HG03469 (cell line): ENCODE measurements around the gene HECW1.

Source experiments
- ATAC-seq: cut with Tn5 transposase; IDR thresholded peaks from one replicate; pipeline ENCODE4 v1.9.1; 2021; ENCODE audit warnings: mild to moderate bottlenecking, moderate library complexity, moderate number of reproducible peaks; ENCODE audit not compliant: unreplicated experiment

Gene HECW1

DNA sequence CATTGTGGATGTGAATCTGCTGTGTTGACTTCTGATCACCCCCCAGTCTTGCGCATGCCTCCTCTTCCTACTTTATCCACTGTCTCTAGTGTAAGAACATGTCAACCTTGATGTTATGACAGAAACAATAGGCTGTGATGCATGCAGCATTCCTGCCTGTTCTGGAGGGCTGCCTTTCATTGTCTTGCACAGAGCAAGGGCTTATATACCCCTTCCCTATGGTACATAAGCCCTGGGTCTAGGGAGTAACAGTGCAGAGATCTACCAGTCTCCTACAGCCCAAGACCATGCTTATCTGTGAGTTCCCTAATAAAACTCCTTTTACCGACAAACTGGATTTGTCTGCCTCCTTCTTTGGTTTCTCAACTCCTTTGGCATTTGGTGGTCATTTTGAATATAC is 293.5 kb downstream of the HECW1 start:
- ATAC-seq: no peak

DNA sequence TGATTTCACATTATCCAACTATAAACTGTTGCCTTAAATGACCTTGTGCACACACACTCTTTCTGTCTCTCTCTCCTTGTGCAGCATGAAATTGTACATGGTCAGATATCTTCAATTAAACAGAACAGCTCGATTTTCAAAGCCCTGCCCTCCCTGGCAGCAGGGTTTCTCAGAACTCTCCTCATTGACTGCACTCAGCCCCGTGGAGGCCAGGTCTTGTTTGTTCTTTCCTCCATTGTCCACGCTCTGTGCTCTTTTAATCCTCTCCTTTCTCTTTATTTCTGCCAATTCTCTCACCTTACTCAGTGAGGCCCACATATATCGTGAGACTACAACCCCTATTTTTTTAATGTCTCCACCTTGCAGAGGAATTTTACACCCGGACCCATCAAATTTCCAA is 294.5 kb downstream of the HECW1 start:
- ATAC-seq: no peak

DNA sequence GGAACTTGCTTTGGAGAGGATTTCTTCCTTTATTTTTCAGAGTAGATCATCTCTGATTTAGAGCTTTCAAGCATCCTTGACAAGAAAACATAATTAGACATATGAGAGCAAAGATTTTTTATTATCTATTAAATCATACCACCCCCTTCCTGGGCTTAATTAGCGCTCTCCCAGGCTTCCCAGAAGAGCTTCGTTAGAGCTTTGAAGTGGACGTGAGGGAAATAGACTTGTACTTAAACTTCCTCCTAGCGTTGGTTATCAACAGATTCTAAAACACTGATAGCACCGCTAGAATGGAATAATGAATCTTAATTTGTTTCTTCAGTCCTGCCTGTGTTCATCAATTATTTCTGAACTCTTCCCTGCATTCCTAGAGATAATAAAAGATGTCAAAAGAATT is 296.5 kb downstream of the HECW1 start:
- ATAC-seq: no peak

DNA sequence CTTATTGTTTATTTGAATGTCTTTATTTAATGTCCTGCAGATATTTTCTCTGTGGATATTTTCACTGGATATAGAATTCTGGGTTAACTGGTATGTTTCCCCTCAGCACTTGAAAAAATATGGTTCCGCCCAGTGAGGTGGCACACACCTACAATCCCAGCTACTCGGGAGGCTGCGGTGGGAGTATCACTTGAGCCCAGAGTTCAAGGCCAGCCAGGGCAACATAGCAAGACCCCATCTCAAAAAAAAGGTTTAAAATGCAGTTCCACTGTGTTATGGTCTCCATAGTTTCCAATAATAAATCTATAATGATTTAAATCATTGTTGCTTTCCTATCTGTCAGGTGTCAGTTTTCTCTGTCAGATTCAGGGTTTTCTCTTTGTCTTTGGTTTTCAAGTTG is 305.0 kb downstream of the HECW1 start:
- no peak for ATAC-seq

DNA sequence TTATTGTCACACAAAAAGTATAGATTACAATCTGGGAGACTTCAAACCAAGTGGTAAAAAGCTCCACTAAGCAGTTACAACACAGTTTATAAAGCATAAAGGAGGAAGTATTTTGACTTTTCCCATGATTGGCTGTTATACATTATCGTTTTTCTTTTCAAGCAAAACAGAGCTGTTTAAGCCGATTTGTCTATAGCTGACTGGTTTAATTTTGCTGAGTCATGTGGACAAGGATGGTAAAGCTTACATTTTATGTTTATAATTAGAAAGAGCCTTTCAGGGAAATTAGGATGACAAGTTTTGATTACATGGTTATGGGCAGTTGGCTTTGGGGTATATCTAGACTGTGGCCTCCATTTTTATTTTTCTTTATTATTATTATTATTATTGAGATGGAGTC is 318.0 kb downstream of the HECW1 start:
- ATAC-seq: no peak

DNA sequence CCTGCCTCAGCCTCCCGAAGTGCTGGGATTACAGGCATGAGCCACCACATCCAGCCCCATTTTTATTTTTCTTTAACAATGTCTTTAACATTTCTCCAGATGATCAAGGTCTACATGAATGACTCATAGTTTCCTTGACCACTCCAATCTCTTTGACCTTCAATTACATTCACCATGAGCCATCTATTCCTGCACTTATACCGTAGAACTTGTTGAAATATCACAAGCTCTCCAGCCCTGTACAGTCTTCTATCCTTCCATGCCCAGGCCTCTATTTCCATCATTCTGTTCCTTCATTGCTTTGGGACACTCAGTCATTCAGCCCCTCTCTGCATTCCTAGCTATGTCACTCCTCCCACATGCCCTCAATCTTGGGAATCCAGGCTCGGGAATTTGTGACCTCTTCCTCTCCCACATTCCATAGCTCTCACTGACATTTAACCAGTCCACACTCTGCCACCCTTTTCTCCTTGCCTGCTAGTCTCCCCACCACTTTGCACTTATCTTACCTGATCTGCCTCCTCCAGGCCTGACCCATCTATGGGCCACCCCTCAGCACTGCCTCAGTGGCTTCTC is 318.7 kb downstream of the HECW1 start:
- no peak for ATAC-seq

DNA sequence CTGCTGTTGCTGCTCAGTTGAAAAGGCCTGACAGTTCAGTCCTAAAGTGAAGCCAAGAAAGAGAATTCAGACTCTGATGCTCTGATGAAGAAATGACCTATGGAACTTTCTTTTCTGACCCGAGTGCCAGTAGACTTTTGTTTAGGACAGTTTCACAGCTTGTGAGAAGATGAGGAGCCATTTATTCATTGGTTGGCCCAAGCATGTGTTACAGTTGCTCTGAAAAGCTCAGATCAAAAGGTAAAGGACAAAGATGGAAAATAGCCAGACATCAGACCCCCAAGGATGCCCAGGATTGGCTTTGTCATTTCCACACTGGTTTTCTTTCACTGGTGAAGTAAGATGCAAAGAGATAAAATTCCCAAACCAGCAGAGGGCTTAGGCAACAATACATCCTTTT is 321.2 kb downstream of the HECW1 start:
- no peak for ATAC-seq

DNA sequence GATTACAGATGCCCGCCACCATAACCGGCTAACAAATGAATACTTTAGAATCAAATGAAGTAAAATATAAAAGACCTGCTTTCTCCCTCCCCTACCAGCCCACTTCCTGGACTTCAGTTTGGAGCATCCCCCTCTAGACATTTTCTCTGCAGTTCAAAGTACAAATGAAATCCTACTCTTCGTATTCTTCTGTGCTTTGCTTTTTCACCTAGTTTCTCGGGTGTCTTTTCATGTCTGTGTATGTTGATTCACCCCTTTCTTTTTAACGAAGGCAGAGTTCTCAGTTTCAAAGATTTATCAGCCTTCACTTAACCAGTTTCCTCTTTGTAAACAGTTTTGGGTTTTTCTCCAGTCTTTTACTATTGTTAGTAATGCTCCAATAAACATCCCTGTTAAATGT is 324.6 kb downstream of the HECW1 start:
- no peak for ATAC-seq

DNA sequence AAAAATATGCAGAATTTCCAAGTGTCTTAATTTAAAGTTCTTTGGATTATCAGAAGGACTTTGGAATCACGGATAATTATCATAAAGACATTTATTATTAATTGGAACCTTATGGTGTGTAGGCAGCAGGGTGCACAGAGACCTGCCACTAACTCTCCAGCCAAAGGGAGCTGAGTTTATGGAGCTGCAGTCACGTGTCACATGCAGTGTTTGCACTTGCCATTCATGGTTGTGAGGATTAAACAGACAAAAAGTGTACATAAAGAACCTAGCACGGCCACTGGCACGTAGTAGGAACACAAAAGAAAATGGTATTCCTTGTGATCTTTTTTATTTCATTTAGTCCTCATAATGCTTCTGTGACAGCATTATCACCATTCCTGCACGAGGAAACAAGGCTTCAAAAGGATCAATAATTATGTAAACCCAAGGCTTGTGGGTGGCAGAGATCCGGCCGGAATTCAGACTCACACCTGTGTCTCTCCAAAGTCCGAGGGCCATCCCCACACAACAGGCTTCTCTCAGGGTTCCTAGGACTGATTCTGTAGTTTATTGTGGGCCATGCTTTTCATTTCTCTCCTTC is 326.5 kb downstream of the HECW1 start:
- ATAC-seq: no peak

DNA sequence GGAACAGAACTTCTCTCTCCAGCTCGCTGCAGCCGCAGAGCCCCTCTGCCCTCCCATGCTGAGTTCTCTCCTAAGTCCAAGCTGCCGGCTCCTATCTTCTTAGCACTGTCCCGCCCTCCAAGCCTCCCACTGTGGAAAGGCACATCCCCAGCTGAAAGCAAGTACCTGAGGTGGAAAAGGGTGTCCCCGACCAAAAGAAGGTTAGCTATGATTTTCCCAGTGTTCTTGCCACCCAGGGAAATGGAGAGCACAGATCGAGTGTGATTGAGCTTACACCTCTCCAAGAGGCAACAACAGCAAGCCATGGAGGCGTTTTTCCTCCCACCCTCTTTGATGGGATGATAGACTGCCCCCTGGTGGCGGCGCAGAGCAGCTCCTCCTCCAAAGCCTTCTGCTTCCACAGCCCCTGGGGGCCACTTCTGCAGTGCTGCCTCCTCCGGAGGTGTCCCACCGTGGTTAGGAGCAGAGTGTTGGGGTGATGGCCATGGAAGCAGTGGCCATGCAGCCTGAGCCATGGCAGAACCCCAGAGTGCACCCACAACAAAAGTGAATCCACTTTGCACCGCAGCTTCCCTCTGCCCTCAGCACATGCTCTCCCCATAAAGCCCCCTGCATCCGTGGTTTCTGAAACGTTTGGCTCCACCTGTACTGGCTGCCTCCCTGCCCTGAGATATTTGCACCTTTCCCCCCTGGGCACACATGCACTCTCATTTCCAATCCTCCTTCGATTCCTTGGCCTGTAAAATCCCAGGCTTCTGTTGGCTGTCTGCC is 327.4 kb downstream of the HECW1 start:
- ATAC-seq: no peak

DNA sequence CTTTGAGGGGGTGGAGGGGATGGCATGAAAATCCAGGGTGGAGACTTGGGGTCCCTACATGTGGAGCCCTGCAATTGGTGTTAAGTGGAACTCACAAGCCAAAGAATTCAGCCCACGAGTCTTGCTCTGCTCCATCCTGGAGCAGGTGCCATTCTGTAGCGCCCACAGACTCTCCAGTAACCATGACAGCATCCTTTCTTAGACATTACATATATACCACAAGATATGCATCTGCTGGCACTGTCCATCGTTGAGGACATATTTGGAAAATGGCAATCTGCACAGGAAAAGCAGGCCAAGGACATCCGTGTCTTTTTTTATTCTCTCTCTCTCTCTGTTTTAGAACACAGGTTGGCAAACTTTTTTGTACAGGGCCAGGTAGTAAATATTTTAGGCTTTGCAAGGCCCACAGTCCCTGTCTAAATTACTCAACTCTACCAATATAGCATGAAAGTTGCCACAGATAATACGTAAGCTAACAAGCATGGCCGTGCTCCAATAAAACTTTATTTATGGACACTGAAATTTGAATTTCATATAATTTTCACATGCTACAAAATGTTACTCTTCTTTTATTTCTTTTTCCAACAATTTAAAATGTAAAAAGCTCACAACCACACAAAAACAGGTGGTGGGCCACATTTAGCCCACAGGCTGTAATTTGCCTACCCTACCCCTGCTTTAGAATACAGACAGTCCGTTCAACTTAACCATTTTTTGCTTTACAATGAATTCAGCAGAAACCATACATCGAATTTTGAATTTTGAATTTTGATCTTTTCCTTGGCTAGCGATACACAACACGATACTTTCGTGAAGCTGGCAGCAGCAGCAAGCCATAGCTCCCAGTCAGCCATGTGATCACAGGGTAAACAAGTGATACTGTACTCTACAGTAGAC is 329.0 kb downstream of the HECW1 start:
- ATAC-seq: no peak

DNA sequence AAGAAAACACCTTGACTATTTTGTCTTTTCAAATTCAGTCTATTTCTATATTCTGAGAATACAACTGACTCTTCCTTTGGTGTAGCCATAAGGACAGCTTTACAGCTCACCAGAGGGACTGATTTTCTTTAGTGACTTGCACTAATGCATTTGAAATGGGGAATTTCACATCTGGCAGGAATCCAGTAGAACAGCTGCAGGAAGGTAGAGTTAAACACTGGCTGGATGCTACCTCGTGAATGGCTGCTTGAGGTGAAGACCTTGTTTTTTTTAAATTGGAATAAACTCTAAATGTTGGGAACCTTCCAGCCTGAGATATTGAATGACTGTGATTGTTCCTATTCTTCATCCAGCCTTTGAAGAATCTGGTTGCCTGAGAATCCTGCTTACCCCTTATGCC is 330.9 kb downstream of the HECW1 start:
- no peak for ATAC-seq

DNA sequence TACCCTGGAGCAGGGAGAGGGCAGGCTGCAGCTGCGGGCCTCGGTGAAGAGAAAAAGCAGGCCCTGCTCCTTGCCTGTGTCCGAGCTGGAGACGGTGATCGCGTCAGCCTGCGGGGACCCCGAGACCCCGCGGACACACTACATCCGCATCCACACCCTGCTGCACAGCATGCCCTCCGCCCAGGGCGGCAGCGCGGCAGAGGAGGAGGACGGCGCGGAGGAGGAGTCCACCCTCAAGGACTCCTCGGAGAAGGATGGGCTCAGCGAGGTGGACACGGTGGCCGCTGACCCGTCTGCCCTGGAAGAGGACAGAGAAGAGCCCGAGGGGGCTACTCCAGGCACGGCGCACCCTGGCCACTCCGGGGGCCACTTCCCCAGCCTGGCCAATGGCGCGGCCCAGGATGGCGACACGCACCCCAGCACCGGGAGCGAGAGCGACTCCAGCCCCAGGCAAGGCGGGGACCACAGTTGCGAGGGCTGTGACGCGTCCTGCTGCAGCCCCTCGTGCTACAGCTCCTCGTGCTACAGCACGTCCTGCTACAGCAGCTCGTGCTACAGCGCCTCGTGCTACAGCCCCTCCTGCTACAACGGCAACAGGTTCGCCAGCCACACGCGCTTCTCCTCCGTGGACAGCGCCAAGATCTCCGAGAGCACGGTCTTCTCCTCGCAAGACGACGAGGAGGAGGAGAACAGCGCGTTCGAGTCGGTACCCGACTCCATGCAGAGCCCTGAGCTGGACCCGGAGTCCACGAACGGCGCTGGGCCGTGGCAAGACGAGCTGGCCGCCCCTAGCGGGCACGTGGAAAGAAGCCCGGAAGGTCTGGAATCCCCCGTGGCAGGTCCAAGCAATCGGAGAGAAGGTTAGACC is 332.5 kb downstream of the HECW1 start:
- ATAC-seq: no peak

DNA sequence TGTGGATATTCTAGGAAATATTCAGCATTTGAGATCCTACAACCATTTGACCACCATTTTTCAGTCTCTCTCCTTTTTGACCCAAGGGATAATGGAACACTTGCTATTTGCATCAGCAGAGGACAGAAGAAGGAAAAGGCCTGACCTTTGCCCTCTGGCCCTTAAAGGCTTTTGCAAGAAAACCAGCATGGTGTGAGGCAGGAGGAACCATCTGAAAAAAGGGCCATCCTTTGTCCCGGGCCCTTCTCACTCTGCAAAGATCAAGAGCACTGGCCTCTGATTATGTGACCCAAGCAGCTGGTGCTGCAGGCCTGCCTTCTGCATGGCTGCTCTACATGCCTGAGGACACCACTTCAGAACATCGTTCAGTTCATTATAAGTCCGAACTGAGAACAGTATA is 337.1 kb downstream of the HECW1 start:
- ATAC-seq: no peak

DNA sequence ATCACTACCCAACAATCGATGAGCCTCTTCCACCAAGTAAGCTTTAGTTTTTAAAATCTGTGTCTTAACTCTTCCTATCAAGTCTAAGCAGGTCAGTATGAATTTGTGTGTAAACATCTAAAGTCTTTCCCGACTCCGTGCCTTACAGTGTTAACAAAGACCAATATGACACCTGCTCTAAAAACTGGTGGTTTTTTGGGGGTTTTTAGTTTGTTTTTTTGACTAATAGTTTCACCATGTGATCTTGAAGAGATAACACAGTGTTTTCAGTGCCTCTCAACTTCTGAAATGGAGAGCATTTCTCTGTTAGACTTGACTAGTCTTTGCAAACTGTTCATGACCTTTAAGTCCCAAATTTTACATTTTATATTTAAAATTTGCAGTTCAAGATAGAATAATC is 338.4 kb downstream of the HECW1 start:
- no peak for ATAC-seq

DNA sequence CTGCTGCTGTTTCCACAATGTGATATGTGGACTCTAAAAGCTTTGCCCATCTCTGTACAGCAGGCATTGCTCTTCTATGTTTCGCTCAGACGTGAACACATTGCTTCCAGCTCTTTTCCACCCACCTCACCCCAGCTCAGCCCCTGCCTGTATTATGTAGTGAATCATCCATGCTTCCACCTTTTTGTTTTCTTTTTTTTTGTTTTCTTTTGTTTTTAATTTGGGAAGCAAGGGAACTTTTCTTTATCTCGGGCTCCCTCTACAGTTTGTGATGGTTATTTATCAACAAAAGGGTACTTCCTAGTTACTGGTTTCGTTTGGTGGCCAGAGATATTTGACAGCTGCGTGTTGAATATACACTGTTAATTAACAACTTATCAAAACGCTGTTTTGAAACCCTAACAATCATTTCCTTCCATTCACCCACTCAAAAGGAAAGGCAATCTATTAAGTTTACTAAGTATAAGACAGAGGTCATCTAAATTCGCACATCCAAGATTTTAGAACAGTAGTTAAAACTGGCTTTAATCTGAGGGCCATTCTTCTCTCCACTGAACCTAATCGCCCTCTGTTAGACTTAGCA is 342.6 kb downstream of the HECW1 start:
- peak; percentile 65 for ATAC-seq

DNA sequence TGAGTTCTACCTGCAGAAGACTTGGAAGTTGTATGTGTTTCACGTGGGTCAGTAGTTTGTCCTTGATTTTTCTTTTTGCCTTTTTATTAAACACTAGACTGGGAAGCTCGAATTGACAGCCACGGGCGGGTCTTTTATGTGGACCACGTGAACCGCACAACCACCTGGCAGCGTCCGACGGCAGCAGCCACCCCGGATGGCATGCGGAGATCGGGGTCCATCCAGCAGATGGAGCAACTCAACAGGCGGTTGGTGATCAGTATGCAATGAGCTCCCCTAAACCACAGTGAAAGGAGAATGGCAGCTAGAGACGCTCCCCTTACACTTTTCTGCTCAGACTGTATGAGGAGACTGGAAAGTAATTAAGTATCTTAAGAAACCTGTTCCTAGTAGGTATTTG is 343.8 kb downstream of the HECW1 start:
- no peak for ATAC-seq

DNA sequence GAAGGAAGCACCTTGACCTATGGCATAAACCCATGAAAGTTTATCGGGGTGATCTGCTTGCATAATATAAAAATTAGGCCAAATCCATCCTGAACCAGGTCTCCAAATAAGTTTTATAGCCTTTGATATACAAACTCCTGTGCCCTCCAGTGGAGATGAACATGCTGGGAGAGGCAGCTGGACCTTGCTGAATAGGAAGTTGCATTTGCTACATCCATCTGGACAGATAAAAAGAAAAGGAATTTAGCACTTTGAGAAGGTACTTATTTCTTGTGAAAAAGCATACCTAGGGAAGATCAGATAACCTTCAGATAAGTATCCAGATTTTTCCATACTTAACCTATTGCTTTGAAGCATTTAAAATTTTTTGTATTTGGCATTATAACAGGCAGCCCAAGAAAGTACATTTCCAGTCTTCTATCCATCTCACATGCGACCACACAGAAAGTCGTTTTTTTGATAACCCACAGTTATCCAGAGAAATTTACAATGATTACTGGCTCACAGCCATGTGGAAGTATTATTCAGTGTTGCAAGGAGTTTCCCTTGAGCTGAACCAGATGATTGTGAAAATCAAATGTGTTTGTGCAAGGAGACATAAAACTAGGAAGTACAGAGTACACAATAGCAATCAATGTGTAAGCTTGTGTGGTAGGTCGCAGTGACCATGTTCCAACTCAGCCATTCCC is 346.0 kb downstream of the HECW1 start:
- ATAC-seq: no peak

DNA sequence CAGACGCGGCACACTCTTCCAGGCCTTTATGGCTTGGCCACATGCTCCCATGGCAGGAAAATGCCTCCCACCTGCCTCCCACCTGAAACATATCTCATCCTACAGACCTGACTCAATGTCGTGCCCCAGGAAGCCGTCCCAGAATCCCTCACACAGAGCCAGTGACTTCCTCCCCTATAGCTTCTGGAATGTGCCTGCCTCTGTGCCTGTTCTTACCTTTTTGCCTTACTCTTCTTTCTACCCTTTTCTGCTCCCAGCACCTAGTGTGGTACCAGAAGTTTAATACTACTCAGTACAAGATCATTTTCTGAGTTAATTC is 346.5 kb downstream of the HECW1 start:
- no peak for ATAC-seq
